HL-60 (cell line): Measurements from ENCODE around the gene FGD3.
A peak's percentile ranks its signal among the peaks of the same experiment; 100 is the strongest.

Experiments used
- DNase-seq, 2 experiments: peaks; one replicate each; pipeline ENCODE4 v3.0.0-alpha.2; 2010 to 2020; ENCODE audit warnings: low read depth in 1 of 2, low spot score in 1 of 2
- H3K27ac ChIP-seq: fragments of 250-450 bp; sonication (Bioruptor Pico); replicated peaks from 2 replicates; pipeline ENCODE4 v1.5.1; 2020; ENCODE audit warnings: mild to moderate bottlenecking, moderate library complexity
- H3K27me3 ChIP-seq: fragments of 250-450 bp; sonication (Bioruptor Pico); 2 replicates; pipeline ENCODE4 v1.5.1; 2021; ENCODE audit warnings: mild to moderate bottlenecking, moderate library complexity; ENCODE audit not compliant: insufficient read depth, poor library complexity, severe bottlenecking
- H3K4me3 ChIP-seq: replicated peaks from 2 replicates; pipeline ENCODE4 v1.5.1; 2011; ENCODE audit warnings: mild to moderate bottlenecking, control low read depth, low read length; ENCODE audit not compliant: insufficient read depth
- CTCF ChIP-seq: IDR thresholded peaks from one replicate; pipeline ENCODE4 v1.5.1; 2011; ENCODE audit warnings: low read length, control low read depth, inconsistent platforms; ENCODE audit not compliant: insufficient read depth
- GABPA ChIP-seq: IDR thresholded peaks from 2 replicates; pipeline ENCODE4 v1.6.1; 2012; ENCODE audit warnings: low read depth
- POLR2AphosphoS5 ChIP-seq: IDR thresholded peaks from 2 replicates; pipeline ENCODE4 v1.6.1; 2012; ENCODE audit warnings: low read depth
- REST ChIP-seq: IDR thresholded peaks from 2 replicates; pipeline ENCODE4 v1.6.1; 2012; ENCODE audit warnings: low read depth; ENCODE audit not compliant: insufficient replicate concordance
- SPI1 ChIP-seq: IDR thresholded peaks from 2 replicates; pipeline ENCODE4 v1.6.1; 2012; ENCODE audit warnings: low read depth, mild to moderate bottlenecking, borderline replicate concordance

FGD3 gene

GRCh38 chr9:93071464-93071863 lies 124.1 kb downstream of the FGD3 start:
- Histone ChIP-seq H3K27ac (no peak overlapping the region), H3K4me3 (no peak overlapping the region), H3K27me3 (no peaks in the 10 kb centered on the region)
- TF ChIP-seq POLR2AphosphoS5 (no peak), REST (no peak), SPI1 (no peak), GABPA (no peak), CTCF (no peak)
- peak in 1 of 2 experiments; percentile 39 for DNase-seq

- H3K27me3 ChIP-seq, result no peaks in the 10 kb centered on the region
- no peak overlapping the region for H3K27ac ChIP-seq
- TF ChIP-seq CTCF (no peak), SPI1 (no peak), GABPA (no peak), REST (no peak), POLR2AphosphoS5 (no peak)
- DNase-seq, result no peak
- H3K4me3 ChIP-seq, result no peak overlapping the region
Observed at GRCh38 chr9:93072383-93072795, 125.1 kb downstream of the FGD3 start.

GRCh38 chr9:93076101-93076791 lies 128.9 kb downstream of the FGD3 start:
- DNase-seq, result no peak

More at GRCh38 chr9:93076101-93076791, 128.9 kb downstream of the FGD3 start:
- Histone ChIP-seq H3K27me3 (no peaks in the 10 kb centered on the region), H3K4me3 (no peak overlapping the region), H3K27ac (no peak overlapping the region)
- no peak for TF ChIP-seq REST
- no peak for TF ChIP-seq SPI1
- no peak for TF ChIP-seq POLR2AphosphoS5
- TF ChIP-seq CTCF, result no peak
- TF ChIP-seq GABPA, result no peak
